Esophagus muscularis mucosa (tissue), 4 donors: ENCODE measurements around the gene FOXO3. TPM values are rescaled to one million over a fixed set of nuclear protein-coding genes. Genes with fewer than 3 reads are reported as not detected.

ENCODE experiments used
- DNase-seq: peaks from one replicate; pipeline ENCODE4 v3.0.0-alpha.2; 2017; ENCODE audit errors: extremely low spot score
- H3K27ac ChIP-seq, 4 donors: fragments of 200-600 bp; sonication (generic); replicated peaks in 1 of 4; 1 replicate in 3 of 4; 2 replicates in 1 of 4; pipeline ENCODE4 v1.5.1; 2016 to 2019; ENCODE audit warnings: mild to moderate bottlenecking in 1 of 4
- H3K27me3 ChIP-seq, 4 donors: fragments of 200-600 bp; sonication (generic); one replicate each; pipeline versions ENCODE4 v1.5.1 to v1.6.0; 2016 to 2019
- H3K36me3 ChIP-seq, 4 donors: fragments of 200-600 bp; sonication (generic); one replicate each; pipeline ENCODE4 v1.5.1; 2016 to 2019
- H3K4me1 ChIP-seq, 4 donors: fragments of 200-600 bp; sonication (generic); one replicate each; pipeline ENCODE4 v1.5.1; 2016 to 2019
- H3K4me3 ChIP-seq, 4 donors: fragments of 200-600 bp; sonication (generic); 1 replicate in 2 of 4; 2 replicates in 2 of 4; pipeline ENCODE4 v1.5.1; 2016 to 2019; ENCODE audit warnings: mild to moderate bottlenecking in 4 of 4, moderate library complexity in 1 of 4
- H3K9me3 ChIP-seq, 4 donors: fragments of 200-600 bp; sonication (generic); 1 replicate in 3 of 4; 2 replicates in 1 of 4; pipeline ENCODE4 v1.5.1; 2016 to 2019
- EP300 ChIP-seq: sonication (generic); formaldehyde crosslinking; IDR thresholded peaks from one replicate; pipeline ENCODE4 v1.6.1; 2017; ENCODE audit warnings: antibody characterized with exemption
- POLR2A ChIP-seq: fragments of 450-650 bp; IDR thresholded peaks from one replicate; pipeline ENCODE4 v1.6.1; 2017; ENCODE audit warnings: antibody characterized with exemption, moderate library complexity, mild to moderate bottlenecking, low read depth
- POLR2AphosphoS5 ChIP-seq, 2 donors: sonication (generic); formaldehyde crosslinking; IDR thresholded peaks; one replicate each; pipeline ENCODE4 v1.6.1; 2017; ENCODE audit warnings: antibody characterized with exemption in 2 of 2
- WGBS: methylation state at CpG from one replicate; pipeline ENCODE4 v1.1.5; 2018; 5-methylcytosine and 5-hydroxymethylcytosine counted together
- intact Hi-C: fragments of 100-400 bp; cut with DNase I; formaldehyde crosslinking; loops from one replicate; pipeline ENCODE4 v1.15.1; 2023
- total RNA-seq, 4 donors: library from RNA; depleted of rRNA; stranded (reverse); fragments of >200 nt; gene quantifications; one replicate each; pipeline versions ENCODE4 v1.1.0 to v1.2.1, GENCODE V29; 2016
- TF ChIP-seq, protein P1 (sequence below), 3 experiments: fragments of 200-600 bp in 2 of 3; fragments of 450-650 bp in 1 of 3; sonication (generic) in 2 of 3; IDR thresholded peaks; one replicate each; pipeline ENCODE4 v1.5.1; 2017 to 2019; ENCODE audit warnings: antibody characterized with exemption in 3 of 3, mild to moderate bottlenecking in 2 of 3, moderate library complexity in 1 of 3

FOXO3 gene
- total RNA-seq, 4 donors from 2014 or later, result 92.2 to 154 (median 122) TPM

DNA sequence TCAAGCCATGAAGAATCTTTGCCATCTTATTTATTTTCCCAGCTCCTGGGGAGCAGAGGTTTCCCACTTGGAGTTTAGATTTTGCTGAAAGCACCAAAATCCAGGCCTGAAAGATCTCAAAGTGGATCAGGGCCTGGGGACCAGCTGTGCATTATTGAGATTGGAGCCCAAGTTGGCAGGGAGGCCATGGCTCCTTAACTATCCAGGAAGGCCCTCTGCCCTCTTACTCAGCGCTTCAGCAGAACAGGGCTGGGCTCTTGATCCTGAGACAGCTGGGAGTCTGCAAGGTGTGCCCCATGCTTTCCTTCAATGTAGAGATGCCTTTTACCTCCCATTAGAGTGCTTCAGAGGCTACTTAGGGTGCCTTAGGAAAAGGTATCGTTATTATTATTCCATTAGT is 24.6 kb downstream of the FOXO3 start:
- Histone ChIP-seq H3K4me3 (no peak overlapping the region), H3K9me3 (no peaks in the 10 kb centered on the region), H3K27me3 (no peaks in the 10 kb centered on the region), H3K36me3 (no peaks in the 10 kb centered on the region), H3K4me1 (peaks cover 95 to 99% (median 98%) of the 10 kb centered on the region in 4 donors), H3K27ac (peak overlapping the region; percentile 84 to 89 (median 86))
- intact Hi-C loops, result no loop called here
- no peak for TF ChIP-seq EP300
- TF ChIP-seq, protein P1, sequence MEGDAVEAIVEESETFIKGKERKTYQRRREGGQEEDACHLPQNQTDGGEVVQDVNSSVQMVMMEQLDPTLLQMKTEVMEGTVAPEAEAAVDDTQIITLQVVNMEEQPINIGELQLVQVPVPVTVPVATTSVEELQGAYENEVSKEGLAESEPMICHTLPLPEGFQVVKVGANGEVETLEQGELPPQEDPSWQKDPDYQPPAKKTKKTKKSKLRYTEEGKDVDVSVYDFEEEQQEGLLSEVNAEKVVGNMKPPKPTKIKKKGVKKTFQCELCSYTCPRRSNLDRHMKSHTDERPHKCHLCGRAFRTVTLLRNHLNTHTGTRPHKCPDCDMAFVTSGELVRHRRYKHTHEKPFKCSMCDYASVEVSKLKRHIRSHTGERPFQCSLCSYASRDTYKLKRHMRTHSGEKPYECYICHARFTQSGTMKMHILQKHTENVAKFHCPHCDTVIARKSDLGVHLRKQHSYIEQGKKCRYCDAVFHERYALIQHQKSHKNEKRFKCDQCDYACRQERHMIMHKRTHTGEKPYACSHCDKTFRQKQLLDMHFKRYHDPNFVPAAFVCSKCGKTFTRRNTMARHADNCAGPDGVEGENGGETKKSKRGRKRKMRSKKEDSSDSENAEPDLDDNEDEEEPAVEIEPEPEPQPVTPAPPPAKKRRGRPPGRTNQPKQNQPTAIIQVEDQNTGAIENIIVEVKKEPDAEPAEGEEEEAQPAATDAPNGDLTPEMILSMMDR (IDR thresholded peaks at IDR 0.05), result no peak
- no peak for TF ChIP-seq POLR2AphosphoS5 (IDR thresholded peaks at IDR 0.05)
- TF ChIP-seq POLR2A, result no peak
- 100% methylated on average over 2 of the region's 2 CpGs for WGBS
- no peak for DNase-seq

- Histone ChIP-seq H3K27me3 (no peaks in the 10 kb centered on the region), H3K27ac (peak overlapping the region; percentile 84 to 89 (median 86)), H3K9me3 (no peaks in the 10 kb centered on the region), H3K4me1 (peaks cover 95 to 99% (median 98%) of the 10 kb centered on the region in 4 donors), H3K36me3 (no peaks in the 10 kb centered on the region), H3K4me3 (no peak overlapping the region)
- TF ChIP-seq POLR2AphosphoS5 (IDR thresholded peaks at IDR 0.05) (no peak), POLR2A (no peak), EP300 (no peak)
- TF ChIP-seq, protein P1 (IDR thresholded peaks at IDR 0.05), result no peak
- DNase-seq, result no peak
- intact Hi-C loops, result no loop called here
- 60% methylated on average over 6 of the region's 6 CpGs for WGBS
Measured at GRCh38 chr6:108585921-108586536, 25.3 kb downstream of the FOXO3 start.

DNA sequence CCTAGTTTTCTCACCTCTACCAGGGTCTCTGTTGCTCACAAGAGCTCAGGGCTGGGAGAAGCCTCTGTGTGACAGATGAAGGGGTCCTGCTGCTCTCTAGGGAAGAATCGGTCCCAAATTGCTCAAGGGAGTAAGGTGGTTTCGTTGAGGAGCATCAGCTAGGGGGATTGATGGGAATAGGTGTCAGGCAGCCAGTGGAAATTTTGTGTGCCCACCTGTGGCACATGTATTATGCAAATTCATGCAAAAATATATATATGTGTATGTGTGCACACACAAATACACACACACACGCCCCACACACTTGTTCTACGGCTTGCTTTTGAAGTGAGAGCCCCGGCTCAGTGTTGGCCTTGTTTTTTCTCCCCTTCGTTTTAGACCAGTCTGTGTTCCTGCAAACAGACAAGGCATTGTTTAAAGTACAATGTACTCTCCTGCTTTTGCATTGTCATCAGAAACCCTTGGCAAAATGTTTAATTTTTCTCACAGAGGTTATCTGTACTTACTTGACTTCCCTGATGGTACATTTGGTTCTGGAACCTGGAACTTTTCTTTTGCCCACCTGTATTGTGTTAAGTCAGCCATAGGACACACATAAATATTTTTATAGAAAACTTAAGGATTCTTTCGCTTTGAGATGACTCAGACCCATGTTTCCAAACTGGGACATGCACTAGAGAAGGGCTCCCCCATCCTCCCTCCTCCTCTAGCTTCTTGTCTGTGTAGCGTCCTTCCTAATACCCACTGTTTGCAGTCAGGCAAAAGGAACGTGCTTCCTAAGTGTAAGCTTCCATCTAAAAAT is 26.7 kb downstream of the FOXO3 start:
- H3K9me3 ChIP-seq, result no peaks in the 10 kb centered on the region
- TF ChIP-seq, protein P1 (IDR thresholded peaks at IDR 0.05), result no peak
- TF ChIP-seq POLR2A (no peak), POLR2AphosphoS5 (IDR thresholded peaks at IDR 0.05) (peak; percentile 40 to 78), EP300 (no peak)
- WGBS, result 53% methylated on average over 9 of the region's 9 CpGs
- no peaks in the 10 kb centered on the region for H3K36me3 ChIP-seq
- DNase-seq, result no peak
- H3K4me1 ChIP-seq, result peaks cover 95 to 99% (median 98%) of the 10 kb centered on the region in 4 donors
- H3K27me3 ChIP-seq, result no peaks in the 10 kb centered on the region
- peak overlapping the region; percentile 84 to 89 (median 86) for H3K27ac ChIP-seq
- intact Hi-C loops, result loop anchor here (2.0 kb wide), 1 partner anchor 23 kb away; no protein-coding TSS in a partner anchor
- peak overlapping the region; percentile 5 to 36 (median 18) for H3K4me3 ChIP-seq

- H3K27me3 ChIP-seq, result no peaks in the 10 kb centered on the region
- peaks cover 93 to 99% (median 98%) of the 10 kb centered on the region in 4 donors for H3K4me1 ChIP-seq
- H3K27ac ChIP-seq, result peak overlapping the region; percentile 84 to 89 (median 86)
- intact Hi-C loops, result loop anchor here (2.0 kb wide), 1 partner anchor 24 kb away; no protein-coding TSS in a partner anchor
- peak overlapping the region in 3 of 4 donors; percentile 26 to 38 (median 36) for H3K4me3 ChIP-seq
- peak in 1 of 2 donors; percentile 32 for TF ChIP-seq POLR2AphosphoS5 (IDR thresholded peaks at IDR 0.05)
- TF ChIP-seq, protein P1 (IDR thresholded peaks at IDR 0.05), result no peak
- WGBS, result 8% methylated on average over 1 of the region's 1 CpG
- H3K36me3 ChIP-seq, result no peaks in the 10 kb centered on the region
- DNase-seq, result no peak
- no peaks in the 10 kb centered on the region for H3K9me3 ChIP-seq
Measured at GRCh38 chr6:108588586-108588985, 27.9 kb downstream of the FOXO3 start.
